Gastroesophageal sphincter (tissue), 3 donors: ENCODE data around the gene PXT1.

Source experiments
- CTCF ChIP-seq, 4 experiments: fragments of 200-600 bp in 2 of 4; fragments of 450-650 bp in 2 of 4; sonication (generic) in 1 of 4; IDR thresholded peaks; one replicate each; pipeline ENCODE4 v1.5.1; 2017 to 2019; ENCODE audit warnings: antibody characterized with exemption in 4 of 4, mild to moderate bottlenecking in 2 of 4, moderate library complexity in 2 of 4
- POLR2A ChIP-seq, 2 donors: fragments of 450-650 bp; IDR thresholded peaks; one replicate each; pipeline ENCODE4 v1.6.1; 2017; ENCODE audit warnings: antibody characterized with exemption in 2 of 2, mild to moderate bottlenecking in 2 of 2, moderate library complexity in 1 of 2

- TF ChIP-seq POLR2A (IDR thresholded peaks at IDR 0.05): no peak
- no peak for TF ChIP-seq CTCF (IDR thresholded peaks at IDR 0.05)
Measured at GRCh38 chr6:36387440-36388303, 55.0 kb downstream of the PXT1 start, which contains the start of gene ETV7.
